Activated CD4-positive, alpha-beta T cell treated with anti-CD3 and anti-CD28 coated beads for 48 hours (primary cell): Measurements from ENCODE around the gene PXMP2.
"Not testable (repeated sequence)": the region's sequence is repeated elsewhere in the genome, so short reads cannot be mapped to it uniquely, and the experiment has no call there.

Experiments used
- DNase-seq: peaks from one replicate; pipeline ENCODE4 v3.0.0-alpha.2; 2020

Gene PXMP2

GRCh38 chr12:132724506-132725241, 37.3 kb downstream of the PXMP2 start:
- no peak for DNase-seq

DNA sequence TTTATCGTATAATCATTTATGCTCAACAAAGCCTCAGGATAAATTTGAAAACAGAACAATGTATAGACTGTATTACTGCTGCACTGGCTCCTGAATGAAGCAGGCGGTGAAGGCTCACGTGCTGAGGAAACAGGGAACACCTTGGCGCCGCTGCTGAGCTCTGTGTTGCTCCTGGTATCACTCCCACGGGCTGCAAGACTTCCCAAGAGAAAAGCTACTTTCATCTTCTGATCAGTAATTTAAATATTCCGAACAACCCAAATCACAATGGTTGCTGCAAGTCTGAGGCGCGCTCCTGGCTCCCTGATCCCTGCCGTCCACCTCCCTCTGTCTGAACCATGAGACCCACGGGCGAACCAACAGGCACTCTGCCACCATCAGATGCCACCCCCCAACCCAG, 39.0 kb downstream of the PXMP2 start:
- no peak for DNase-seq

DNA sequence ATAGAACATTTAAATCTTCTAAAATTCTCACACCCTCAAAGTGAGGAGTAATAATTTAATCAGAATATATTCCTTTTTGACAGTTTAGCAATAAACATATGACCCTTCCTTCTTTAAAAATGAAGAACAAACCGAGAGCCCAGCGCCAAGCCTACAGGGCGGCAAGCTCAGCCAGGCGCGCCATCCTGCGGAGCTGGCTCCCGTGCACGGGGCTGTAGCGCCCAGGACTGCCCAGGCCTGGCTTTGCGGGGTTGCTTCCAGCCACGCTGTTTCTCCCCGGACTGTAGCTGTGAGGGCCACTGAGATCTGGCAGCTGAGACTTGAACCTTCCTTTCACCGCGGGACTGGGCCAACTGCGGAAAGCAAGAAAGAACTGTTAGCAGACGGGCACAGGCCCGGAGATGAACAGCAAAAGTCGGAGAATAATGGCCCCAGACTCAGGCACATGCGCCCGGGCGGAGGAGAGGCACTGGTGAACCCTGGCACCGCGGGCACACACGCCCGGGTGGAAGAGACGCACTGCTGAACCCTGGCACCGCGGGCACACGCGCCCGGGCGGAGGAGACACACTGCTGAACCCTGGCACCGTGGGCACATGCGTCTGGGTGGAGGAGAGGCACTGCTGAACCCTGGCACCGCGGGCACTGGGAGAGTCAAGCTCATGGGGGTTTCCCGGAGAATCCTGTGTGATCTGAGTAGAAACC, 39.9 kb downstream of the PXMP2 start:
- DNase-seq, result no peak

DNA sequence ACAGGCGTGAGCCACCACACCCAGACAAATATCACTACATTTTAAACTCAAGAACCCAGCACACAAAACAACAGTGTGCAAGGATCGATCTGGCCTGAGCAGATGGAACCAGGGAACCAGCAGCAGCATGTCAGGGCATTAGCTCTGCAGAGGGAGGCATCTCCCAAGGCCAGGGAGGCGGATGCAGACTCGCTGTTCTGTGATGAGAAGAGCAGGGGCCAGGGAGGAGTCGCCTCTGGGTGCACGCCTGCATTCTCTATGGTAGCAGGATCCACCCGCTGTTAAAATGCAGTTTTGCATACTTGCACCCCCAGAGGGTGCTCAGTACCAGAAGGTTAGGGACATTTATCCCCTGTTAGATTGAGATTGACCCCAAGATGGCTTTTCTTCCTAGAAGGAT, 41.1 kb downstream of the PXMP2 start:
- no peak for DNase-seq

GRCh38 chr12:132729541-132730320, 42.3 kb downstream of the PXMP2 start:
- DNase-seq, result no peak

- no peak for DNase-seq
Observed at GRCh38 chr12:132730353-132730752, 43.0 kb downstream of the PXMP2 start.

- DNase-seq, result no peak
Observed at GRCh38 chr12:132731574-132731973, 44.2 kb downstream of the PXMP2 start.

DNA sequence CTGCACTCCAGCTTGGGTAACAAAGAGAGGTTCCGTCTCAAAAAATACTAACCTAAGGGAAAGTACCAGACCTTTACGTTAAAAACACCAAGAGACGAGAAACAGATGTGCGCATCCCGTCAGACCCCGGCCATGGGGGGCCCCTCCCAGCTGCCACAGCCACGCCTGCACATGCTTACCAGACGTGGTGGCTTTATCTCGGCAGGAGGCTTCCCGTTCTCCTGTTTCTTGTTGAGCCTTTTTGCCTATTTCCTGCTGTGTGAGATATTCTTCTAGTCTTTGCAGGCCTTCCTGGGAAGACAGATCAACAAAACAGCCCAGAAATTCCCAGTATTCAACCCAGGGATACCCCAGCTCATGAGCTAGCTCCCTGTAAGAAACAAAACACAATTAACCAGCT, 46.8 kb downstream of the PXMP2 start:
- DNase-seq, result no peak

- DNase-seq, result no peak
Observed at GRCh38 chr12:132735496-132735895, 48.1 kb downstream of the PXMP2 start.

DNA sequence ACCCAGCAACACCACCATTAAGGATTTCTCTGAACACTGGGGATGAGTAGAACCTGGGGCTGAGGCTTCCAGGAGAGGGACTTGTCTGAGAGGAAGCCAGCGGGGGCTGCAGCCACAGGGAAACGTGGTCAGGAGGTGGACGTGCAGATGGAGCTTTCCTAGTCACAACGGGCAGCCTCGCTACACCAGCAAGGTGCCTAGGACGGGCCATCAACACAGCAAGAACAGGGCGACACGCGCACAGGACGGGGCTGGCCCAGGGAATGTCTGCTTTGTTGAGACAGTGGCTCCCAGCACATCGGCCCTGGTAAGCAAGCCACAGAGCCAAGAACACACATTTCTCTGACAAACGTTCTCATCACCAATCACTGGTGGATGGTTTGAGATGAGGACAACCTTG, 49.0 kb downstream of the PXMP2 start:
- DNase-seq, result no peak

GRCh38 chr12:132736913-132737312, 49.5 kb downstream of the PXMP2 start:
- no peak for DNase-seq

GRCh38 chr12:132739600-132740312, 52.4 kb downstream of the PXMP2 start:
- DNase-seq, result no peak

DNA sequence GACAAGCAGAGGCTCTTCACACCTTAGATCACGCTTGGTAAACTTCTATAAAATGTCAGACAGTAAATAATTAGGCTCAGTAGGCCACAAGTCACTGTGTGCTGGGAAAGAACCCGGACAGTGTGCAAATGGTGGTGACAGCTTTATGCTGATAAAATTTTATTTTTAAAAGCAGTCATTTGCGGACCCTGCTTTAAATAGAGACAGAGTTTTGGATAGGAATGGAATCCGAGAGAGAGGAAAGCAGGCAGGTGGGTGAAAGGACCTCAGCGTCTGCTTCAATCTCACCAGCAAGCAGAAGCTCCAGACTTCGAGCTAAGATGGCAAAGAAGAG, 52.9 kb downstream of the PXMP2 start:
- DNase-seq, result no peak

- no peak for DNase-seq
Observed at GRCh38 chr12:132740652-132741051, 53.3 kb downstream of the PXMP2 start.

DNA sequence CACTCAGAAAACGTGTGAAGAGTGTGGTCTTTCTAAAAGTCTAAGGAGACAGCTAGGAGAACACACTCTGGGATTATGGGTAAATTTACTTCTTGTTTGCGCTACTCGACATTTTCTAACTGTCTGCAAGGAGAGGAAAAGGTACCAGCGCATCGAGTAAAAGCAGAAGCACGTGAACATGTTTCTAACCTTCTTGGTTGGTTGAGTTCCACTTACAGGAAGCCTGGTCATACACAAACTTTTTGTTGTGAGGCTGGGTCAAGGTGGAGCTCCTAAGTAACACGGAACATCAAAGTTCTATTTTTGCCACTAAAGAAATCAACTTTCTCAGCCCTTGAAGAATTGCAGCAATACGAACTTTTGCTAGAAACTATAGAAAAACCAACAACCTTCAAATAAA, 54.2 kb downstream of the PXMP2 start:
- no peak for DNase-seq

DNA sequence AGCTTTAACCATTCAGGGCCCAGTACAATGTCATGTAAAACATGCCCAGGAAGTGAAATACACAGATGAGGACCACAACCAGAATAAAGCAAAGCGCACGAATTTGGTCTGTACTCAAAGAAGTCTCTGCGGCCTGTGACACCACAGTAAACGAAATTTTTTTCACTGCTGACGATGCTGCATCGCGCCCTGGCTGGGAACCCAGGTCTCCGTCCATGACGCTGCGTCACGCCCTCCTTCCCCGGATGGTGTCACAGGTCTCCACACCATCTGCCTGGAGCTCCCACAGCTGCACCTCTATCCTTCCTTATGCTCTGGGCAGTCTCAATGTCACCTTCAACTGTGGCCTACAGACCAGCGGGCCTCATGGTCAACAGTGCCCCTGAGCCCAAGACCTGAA, 56.4 kb downstream of the PXMP2 start:
- DNase-seq, result no peak

- DNase-seq, result no peak
Observed at GRCh38 chr12:132746613-132747012, 59.2 kb downstream of the PXMP2 start.

- no peak for DNase-seq
Observed at GRCh38 chr12:132747395-132747794, 60.0 kb downstream of the PXMP2 start.

GRCh38 chr12:132747896-132748295, 60.5 kb downstream of the PXMP2 start:
- no peak for DNase-seq

- DNase-seq, result no peak
Observed at GRCh38 chr12:132748319-132748718, 60.9 kb downstream of the PXMP2 start.

GRCh38 chr12:132753670-132754069, 66.3 kb downstream of the PXMP2 start:
- DNase-seq, result not testable (repeated sequence)

DNA sequence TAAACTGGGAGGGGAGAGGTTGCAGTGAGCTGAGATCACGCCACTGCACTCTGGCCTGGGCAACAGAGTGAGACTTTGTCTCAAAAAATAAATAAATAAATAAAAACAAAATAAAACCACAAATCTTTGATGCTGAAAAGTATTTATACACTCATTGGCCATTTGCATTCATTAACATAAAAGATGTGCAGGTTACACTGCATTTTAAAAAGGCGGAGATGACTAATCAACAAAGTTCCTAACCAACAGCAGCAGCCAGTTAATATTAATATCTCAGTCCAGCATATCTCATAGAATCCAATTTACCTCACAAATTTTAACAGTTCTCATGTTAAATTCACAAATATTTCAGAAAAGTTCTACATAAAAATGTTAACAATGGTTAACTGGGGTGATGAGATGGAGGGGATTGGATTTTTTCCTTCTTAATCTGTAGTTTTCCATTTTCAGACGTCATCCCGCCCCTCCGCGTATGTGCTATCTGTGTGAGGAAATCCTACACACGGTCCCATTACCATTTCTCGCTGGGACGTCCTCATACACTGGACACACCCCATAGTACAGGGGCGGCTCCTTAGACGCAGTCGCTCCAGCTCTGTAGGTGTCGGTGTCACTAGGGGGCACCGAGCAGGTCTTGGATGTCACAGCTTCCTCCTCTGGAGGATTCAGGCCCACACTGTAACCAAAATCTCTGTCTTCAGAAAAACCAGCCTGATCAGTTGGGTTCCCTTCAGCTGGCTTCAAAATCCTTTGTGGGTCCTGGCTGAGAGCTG, 67.0 kb downstream of the PXMP2 start:
- DNase-seq, result no peak
